GM21737 (cell line): Measurements from ENCODE around the gene TRIP12.
"Not testable (repeated sequence)": the region's sequence is repeated elsewhere in the genome, so short reads cannot be mapped to it uniquely, and the experiment has no call there.

Experiments
- ATAC-seq: cut with Tn5 transposase; IDR thresholded peaks from one replicate; pipeline ENCODE4 v1.9.1; 2021; ENCODE audit warnings: mild to moderate bottlenecking, moderate library complexity; ENCODE audit not compliant: unreplicated experiment

The TRIP12 gene

GRCh38 chr2:229779650-229780049 lies 142.2 kb downstream of the TRIP12 start:
- no peak for ATAC-seq

GRCh38 chr2:229777716-229778115 lies 144.1 kb downstream of the TRIP12 start:
- ATAC-seq = no peak

DNA sequence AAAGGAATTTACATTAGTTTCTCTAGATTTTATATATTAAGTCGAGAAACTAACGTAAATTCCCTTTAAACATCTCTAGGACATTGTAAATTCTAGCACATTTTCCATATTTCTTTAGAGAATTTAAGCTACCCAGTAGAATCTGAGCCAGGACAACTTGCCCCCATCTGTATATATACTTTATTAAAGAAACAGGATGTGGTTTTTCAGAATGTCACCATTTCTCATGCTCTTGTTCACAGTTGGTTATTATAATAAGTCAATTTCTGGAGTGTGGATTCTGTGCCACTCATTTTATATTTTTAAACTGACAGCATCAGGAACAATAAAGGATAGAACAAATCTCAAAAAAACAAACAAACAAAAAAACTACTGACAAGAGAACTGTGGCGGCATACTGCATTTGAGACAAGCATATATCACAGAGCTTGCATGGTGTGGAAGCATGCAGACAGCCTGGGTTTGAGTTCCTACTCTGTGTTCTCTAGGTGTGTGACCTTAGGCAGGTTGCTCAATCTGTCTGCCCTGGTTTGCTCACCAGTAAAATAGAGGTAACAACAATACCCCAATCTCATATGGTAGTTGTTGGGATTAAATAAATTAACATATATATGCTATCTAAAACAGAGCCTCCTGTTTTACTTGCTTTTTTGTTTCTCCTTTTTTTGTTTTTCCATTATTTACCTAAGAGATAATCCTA lies 146.0 kb downstream of the TRIP12 start:
- no peak for ATAC-seq

DNA sequence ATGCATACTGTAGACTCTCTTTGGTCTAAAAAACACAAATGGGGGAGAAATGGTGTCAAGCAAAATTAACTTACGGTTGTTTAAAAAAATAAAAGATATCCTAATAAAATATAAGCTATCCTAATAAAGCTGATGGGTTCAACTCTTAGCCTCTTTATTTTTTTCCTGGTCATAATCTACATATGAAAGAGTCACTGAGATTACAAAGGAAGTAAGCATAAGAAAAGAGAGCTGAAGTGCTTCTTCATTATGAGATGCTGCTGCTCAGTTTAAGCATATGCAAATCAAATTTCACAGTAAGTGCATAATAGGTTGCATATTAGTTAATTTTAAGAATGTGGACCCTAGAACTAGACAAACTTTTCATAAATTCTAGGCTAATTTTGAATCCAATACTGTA lies 147.6 kb downstream of the TRIP12 start:
- ATAC-seq = no peak

GRCh38 chr2:229768235-229768634 lies 153.6 kb downstream of the TRIP12 start:
- ATAC-seq = no peak

DNA sequence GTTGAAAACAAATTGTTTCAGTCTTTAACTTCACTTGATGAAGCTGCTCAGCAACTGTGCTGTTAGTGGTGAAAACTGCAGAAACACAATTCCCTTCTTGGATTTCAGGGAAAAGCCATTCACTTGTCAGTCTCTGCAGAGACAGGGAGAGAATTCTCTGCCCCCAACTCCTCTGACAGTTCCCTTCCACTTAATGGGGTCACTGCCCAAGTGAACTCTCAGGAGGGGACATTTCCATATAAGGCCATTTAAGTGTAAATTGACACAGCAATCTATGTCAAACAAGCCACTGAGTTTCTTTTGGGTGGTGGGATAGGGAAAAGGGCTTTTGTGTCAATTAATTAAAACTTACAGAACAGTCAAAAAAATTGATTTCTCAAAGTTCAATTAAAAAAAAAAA lies 156.1 kb downstream of the TRIP12 start:
- no peak for ATAC-seq

GRCh38 chr2:229761663-229762062 lies 160.1 kb downstream of the TRIP12 start:
- no peak for ATAC-seq

DNA sequence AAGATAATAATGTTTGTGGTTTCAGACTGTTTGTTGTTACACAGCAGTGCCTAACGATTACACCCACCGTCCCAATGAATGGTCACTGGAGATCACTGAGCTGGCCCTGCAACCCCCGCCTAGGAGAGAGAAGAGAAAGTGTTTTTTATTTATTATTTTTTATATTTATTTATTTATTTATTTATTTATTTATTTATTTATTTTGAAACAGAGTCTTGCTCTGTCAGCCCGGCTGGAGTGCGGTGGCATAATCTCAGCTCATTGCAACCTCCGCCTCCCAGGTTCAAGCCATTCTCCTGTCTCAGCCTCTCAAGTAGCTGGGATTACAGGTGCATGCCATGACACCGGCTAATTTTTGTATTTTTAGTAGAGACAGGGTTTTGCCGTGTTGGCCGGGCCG lies 164.3 kb downstream of the TRIP12 start:
- ATAC-seq = not testable (repeated sequence)

GRCh38 chr2:229752970-229753729 lies 168.7 kb downstream of the TRIP12 start:
- ATAC-seq = no peak

GRCh38 chr2:229749779-229750178 lies 172.0 kb downstream of the TRIP12 start:
- ATAC-seq = no peak

- ATAC-seq = no peak
These were observed 172.9 kb downstream of the TRIP12 start for GRCh38 chr2:229748950-229749349.

- ATAC-seq = not testable (repeated sequence)
These were observed 179.1 kb downstream of the TRIP12 start for GRCh38 chr2:229742691-229743090.

DNA sequence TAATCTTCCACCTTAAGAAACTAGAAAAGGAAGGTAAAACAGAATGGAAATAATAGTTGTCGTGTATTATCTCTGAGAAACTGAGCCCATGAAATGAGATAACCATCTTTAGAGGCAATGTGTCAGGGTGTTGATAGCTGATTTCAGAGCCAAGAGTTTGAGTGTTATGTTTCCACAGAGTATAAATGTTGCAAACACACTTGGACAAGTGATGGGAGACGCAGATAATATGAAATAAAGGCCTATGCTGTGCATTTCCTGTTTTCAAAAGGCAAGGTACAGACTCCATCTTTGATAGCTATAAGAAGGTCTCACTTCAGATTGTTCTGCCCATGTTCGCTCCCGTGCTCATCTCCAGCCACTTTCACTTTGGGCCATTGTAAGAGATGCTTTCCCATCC lies 181.5 kb downstream of the TRIP12 start:
- ATAC-seq = no peak

GRCh38 chr2:229738024-229738625 lies 183.7 kb downstream of the TRIP12 start:
- no peak for ATAC-seq

DNA sequence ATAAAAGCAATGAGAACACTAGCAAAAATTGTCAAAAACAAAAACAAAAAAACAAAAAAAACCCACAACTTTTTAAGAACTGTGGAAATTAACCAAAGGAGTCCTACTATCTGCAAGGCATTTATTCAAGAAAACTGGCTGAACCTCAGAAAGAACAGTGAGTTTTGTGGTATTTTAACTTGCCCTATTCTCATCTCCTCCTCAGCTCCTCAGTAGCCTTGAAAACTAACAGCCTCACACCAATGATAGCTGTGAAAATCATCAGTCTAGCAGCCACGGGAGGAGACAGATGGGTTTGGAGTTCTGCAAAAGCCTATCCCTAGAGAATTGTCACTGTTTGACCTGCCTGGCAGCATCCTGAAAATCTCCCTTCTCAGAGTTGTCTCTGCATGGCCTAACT lies 187.4 kb downstream of the TRIP12 start:
- ATAC-seq = no peak

- no peak for ATAC-seq
These were observed 188.1 kb downstream of the TRIP12 start for GRCh38 chr2:229733611-229734245.

- no peak for ATAC-seq
These were observed 188.9 kb downstream of the TRIP12 start for GRCh38 chr2:229732897-229733296.

DNA sequence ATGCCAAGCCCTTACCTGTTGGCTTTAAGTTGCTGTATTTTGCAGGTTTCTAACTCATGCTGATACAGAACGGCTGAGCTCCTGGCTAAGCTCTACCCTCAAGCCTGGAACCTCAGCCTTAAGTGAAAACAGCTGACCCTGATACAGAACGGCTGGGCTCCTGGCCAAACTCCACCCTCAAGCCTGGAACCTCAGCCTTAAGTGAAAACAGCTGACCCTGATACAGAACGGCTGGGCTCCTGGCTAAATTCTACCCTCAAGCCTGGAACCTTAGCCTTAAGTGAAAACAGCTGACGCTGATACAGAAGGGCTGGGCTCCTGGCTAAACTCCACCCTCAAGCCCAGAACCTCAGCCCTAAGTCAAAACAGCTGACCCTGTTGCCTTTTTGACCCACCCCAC lies 189.9 kb downstream of the TRIP12 start:
- no peak for ATAC-seq

GRCh38 chr2:229731363-229731762 lies 190.4 kb downstream of the TRIP12 start:
- no peak for ATAC-seq

- no peak for ATAC-seq
These were observed 193.4 kb downstream of the TRIP12 start for GRCh38 chr2:229728370-229728769.

GRCh38 chr2:229726643-229727042 lies 195.2 kb downstream of the TRIP12 start:
- ATAC-seq = no peak
